Breast epithelium (tissue), 3 donors: ENCODE results near the gene MRPL44.

Source experiments
- POLR2A ChIP-seq: fragments of 450-650 bp; IDR thresholded peaks from one replicate; pipeline ENCODE4 v1.6.1; 2016; ENCODE audit warnings: antibody characterized with exemption, mild to moderate bottlenecking, moderate library complexity
- POLR2AphosphoS5 ChIP-seq, 3 donors: sonication (generic); formaldehyde crosslinking; IDR thresholded peaks; one replicate each; pipeline ENCODE4 v1.6.1; 2017; ENCODE audit warnings: antibody characterized with exemption in 3 of 3
- TF ChIP-seq, protein P1 (sequence below), 3 donors: fragments of 450-650 bp; IDR thresholded peaks; one replicate each; pipeline ENCODE4 v1.5.1; 2016 to 2017; ENCODE audit warnings: antibody characterized with exemption in 3 of 3, mild to moderate bottlenecking in 3 of 3, moderate library complexity in 3 of 3

DNA sequence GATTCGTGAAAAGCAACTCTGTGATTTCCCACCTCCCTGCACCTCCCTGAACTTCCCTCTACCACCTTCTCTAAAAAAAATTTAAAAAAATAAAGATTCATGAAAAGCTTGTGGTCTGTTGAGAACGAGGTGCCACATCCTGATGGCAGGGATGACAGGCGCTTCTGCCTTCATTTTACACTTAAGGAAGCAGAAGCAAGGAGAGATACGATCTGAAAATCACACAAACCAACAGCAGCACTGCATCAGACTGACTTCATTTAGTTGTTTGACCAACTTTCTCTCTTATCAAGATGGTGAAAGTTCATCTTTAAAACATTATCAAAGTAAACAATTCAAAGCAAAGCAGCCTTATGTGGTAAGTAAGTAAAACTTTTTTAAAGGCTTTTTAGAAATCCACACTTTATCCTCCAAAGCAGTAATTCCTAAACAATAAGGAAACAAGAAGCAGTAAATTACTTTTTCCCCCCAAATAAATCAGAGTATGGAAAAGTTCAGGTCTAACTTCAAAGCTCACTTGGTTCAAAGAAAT is 27.6 kb upstream of the MRPL44 start:
- TF ChIP-seq POLR2AphosphoS5 (IDR thresholded peaks at IDR 0.05) (no peak), POLR2A (no peak)
- TF ChIP-seq, protein P1, sequence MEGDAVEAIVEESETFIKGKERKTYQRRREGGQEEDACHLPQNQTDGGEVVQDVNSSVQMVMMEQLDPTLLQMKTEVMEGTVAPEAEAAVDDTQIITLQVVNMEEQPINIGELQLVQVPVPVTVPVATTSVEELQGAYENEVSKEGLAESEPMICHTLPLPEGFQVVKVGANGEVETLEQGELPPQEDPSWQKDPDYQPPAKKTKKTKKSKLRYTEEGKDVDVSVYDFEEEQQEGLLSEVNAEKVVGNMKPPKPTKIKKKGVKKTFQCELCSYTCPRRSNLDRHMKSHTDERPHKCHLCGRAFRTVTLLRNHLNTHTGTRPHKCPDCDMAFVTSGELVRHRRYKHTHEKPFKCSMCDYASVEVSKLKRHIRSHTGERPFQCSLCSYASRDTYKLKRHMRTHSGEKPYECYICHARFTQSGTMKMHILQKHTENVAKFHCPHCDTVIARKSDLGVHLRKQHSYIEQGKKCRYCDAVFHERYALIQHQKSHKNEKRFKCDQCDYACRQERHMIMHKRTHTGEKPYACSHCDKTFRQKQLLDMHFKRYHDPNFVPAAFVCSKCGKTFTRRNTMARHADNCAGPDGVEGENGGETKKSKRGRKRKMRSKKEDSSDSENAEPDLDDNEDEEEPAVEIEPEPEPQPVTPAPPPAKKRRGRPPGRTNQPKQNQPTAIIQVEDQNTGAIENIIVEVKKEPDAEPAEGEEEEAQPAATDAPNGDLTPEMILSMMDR (IDR thresholded peaks at IDR 0.05), result no peak
